GM21526 (cell line): ENCODE results near the gene GAREM1.
"Not testable (repeated sequence)": the region's sequence is repeated elsewhere in the genome, so short reads cannot be mapped to it uniquely, and the experiment has no call there.

ENCODE experiments used
- ATAC-seq: cut with Tn5 transposase; IDR thresholded peaks from one replicate; pipeline ENCODE4 v1.9.1; 2021; ENCODE audit warnings: moderate library complexity; ENCODE audit not compliant: unreplicated experiment, low FRiP score

Gene GAREM1

DNA sequence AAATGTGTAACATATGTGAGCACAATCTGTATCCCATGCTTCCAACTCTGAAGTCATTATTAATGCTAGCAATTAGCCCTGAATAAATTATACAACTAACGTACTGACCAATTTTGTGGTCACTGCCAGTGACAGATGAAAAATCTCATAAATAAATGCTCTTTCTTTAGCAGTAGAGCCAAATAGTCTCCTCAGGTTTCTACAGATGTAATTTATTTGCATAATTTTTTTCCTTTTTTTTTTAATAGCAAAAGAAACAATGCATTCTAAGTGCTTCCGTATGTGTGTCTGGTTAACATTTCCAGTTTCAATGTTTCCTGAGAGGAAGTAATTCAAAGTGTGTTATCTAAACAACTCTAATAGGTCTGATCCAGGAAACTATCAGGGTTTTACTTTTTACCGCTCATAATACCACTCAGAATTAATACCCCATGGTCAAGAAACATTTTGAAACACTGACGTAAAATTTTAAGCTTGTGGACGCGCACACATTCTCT, 172.5 kb downstream of the GAREM1 start:
- no peak for ATAC-seq

DNA sequence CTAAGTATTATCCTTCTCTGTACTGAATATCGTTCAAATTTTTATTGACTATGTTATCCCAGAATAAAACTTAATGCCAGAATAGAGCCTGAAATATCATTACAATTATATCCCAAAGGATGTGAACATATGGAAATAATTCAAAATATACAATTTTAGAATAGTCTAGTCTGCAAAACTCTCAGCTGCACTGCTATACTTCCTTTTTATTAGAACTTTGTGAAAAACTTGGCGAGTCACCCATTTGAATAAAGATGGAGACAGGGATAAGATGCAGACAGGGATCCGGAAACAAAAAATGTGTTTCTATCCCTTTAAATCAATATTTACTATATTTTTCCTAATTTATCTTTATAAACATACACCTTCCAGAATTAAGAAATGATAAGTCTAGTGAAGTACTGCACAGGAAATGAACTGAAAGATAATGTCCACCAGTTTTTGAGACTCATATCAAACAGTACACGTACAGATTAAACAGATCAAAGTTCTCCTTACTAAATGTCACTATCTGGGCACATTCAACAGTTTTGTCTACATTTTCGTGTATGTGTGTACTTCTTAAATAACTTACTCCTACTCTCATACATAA, 173.0 kb downstream of the GAREM1 start:
- no peak for ATAC-seq

DNA sequence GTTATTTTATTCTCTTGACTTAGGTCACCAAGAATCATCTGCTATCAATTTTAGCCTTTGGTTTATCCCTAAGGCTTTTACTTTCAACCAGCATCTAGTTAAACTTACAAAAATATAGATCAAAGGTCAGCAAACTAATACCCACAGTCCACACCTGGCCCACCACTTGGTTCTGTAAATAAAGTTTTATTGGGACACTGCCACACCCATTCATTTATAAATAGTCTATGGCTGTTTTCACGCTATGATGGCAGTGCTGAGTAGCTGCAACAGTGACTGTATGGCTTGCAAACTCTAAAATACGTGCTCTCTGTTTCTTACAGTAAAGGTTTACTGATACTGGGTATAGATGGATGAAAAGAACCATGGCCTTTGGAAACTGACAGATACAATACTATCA, 173.8 kb downstream of the GAREM1 start:
- ATAC-seq: no peak

DNA sequence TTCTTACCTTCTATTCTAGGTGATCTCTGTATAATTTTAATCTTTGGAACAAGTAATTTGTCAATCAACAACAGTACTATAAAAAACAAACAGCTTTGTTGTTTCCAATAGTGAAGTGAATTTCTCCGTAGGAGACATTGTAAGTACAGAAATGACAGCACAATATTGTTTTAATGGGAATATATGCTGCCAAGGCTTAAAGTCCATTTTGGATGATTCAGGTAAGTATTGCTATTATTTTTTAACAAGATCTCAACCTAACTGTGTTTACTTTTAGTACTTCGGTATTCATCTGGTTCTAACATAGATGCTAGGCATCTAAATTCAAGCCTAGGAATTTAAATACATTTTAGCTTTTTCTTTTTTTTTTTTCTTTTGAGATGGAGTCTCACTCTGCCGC, 175.1 kb downstream of the GAREM1 start:
- ATAC-seq: no peak

DNA sequence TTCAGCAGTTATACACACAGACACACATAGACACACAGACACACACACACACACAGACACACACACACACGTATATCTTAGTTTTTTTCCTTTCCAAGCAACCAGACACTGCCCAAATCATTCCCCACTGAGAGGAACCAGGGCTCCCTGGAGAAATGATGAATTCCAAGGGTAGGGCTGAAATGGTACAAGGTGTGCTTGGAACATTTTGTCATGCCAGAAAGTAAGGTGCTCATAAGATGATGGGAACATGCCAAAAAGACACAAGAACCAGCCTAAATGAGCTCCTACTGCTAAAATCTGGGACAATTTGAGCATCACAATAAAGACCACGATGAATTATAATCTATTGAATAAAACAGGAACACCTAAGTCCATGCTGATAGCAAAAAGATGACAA, 177.6 kb downstream of the GAREM1 start:
- no peak for ATAC-seq

DNA sequence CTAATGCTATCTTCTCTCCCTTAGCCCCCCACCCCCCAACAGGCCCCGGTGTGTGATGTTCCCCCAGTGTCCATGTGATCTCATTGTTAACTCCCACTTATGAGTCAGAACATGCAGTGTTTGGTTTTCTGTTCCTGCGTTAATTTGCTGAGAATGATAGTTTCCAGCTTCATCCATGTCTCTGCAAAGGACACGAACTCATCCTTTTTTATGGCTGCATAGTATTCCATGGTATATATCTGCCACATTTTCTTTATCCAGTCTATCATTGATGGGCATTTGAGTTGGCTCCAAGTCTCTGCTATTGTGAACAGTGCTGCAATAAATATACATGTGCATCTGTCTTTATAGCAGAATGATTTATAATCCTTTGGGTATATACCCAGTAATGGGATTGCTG, 179.1 kb downstream of the GAREM1 start:
- not testable (repeated sequence) for ATAC-seq

DNA sequence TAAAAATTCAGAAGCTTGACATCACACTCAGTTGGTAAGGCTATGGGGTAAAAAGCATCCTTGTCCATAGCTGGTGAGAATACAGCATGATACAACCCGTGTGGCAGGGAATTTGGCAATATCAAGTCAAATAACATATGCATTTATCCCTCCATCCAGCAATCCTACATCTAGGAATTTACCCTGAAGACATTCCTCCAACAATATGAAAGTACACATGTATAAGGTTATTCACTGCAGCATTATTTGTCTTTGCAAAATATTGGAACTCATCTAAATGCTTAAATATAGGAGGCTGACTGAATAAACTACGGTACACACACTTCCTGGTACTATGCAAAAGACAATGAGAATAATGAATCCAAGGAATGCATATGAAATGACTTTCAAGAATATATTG, 179.9 kb downstream of the GAREM1 start:
- no peak for ATAC-seq

DNA sequence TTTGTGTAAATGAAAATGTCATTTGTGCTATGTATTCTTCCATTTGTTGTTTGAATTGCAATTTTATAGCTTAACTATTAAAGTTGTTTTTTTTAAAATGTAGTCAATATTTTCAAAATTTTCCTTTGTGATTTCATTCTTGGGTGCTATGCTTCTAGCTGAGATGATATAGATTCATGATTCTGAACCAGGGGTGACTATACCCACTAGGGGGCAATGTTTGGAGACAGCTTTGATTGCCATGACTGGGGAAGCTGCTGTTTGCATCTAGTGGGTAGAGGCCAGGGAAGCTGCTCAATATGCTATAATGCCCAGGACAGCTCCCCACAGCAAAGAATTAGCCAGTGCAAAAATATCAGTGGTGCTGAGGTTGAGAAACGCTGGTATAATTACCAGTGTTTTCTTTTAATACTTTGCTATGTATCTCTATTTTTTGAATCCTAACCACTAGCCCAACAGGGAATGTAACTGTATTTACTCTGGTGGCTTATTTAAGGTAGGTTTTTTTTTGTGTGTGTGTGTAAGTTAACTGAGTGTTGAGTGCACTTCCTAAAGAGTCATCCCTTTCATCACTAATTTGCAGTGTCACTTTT, 181.1 kb downstream of the GAREM1 start:
- ATAC-seq: no peak

DNA sequence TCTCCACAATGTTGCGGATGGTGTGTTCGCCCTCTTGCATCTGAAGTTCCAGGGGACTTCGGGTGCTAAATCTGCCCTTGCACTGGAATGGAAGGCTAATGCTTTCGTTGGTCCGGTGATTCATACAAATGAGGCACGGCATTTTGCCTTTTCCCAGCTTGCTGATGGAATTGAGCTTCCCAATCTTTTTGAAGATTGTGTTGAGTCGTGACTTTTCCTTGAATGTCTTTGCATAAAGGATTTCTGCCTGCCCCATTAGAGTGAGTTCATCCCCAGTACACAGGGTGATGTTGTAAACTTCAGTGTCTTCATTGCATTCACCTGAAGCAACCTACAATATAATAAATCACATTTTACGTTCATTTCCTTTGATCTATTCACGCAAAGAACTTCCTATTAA, 182.8 kb downstream of the GAREM1 start:
- no peak for ATAC-seq

DNA sequence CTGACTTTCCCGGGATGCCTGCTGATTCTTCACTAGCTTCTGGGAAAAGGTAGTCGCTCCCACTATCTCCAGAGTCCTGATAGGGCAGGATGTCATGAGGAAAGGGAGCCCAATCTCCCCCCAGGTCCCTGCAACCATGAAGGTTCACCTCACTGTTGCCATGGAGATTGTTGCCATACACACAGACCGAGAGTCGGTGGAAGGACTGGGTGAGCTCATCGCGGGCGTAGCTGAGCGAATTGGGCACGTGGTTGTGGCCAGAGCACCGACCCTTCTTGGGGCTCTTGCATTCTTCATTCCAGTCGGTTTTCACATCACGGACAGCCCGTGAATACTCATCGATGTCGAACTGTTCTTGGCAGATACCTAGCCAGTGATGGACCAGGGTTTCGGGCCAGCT, 183.4 kb downstream of the GAREM1 start:
- ATAC-seq: no peak

DNA sequence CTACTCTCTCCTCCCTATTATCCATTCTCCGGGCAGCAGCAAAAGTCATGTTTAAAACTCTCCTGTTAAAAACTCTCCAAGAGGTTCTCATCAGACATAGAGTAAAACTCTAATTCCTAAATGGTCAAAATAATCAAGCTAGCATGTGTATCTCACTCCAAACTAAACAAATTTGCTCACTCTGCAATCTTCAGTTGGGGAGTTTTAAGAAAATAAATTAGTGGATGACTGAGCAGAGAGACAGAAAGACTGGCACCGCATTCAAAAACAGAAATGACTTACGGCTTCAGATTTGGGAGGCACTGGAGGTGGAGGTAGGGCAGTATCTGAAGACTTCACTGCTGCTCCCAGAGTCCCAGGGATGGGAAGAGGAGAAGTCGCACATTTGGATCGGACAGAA, 183.9 kb downstream of the GAREM1 start:
- no peak for ATAC-seq

DNA sequence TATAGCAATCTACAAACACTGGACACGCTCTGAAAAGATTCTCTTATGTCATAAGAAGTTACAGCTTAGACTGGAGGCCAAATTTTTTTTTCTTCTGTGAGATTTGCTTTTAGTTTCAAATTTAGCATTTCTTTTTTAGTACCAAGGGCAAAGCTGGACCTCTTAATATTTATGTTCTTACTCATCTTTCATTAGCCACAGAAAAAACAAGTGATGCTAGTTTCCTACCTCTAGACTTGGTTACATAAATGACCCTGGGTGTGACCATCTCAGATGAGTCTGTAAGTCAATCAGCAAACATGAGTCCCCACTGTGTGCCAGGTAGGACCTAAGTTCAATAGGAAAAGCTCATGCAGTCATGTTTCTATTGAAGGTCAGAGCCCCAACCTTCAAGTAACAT, 186.4 kb downstream of the GAREM1 start:
- no peak for ATAC-seq

DNA sequence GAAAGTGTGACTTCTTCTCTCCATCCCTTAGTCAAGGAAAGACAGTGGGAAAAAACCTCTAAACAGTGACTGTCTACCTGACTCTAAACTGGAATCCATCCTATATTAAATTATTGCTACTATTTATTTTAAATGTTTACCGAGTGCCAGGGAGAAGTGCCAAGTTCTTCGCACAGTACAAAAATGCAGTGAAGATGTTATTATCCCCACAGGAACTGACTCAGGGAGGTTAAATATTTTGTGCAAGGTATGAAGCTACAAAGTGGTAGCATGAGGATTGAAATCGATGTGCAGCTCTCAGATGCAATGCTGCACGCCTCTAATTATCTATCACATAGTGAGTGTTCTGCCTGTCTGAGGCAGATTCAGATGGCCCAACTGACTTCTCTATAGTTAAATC, 189.8 kb downstream of the GAREM1 start:
- ATAC-seq: no peak

DNA sequence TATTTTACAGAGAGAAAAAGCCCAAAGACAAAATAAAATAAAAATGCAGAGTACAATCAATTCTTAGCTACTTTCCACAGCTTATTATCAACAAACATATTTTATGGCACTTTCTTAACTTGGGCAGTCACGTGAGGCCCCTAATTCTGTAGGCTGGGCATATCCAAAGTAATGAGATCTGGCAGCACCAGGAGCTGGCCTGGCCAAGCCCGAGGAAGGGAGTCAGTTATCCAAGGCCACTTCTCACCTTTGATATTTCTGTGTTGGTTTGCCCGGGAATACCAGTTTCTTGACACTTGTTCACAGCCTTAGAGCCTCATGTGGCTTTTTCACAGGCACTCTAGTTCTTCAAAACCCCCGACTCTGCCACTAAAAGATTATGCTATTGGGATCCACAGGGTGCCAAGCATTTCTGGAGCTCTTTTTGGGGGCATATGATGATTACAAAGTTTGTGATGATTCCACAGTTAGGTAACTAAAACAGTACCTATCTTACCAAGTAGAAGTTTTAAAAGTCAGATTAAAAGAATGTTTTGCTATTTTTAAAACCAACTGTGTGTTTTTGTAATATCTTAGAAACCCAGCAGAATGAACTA, 190.4 kb downstream of the GAREM1 start:
- no peak for ATAC-seq

DNA sequence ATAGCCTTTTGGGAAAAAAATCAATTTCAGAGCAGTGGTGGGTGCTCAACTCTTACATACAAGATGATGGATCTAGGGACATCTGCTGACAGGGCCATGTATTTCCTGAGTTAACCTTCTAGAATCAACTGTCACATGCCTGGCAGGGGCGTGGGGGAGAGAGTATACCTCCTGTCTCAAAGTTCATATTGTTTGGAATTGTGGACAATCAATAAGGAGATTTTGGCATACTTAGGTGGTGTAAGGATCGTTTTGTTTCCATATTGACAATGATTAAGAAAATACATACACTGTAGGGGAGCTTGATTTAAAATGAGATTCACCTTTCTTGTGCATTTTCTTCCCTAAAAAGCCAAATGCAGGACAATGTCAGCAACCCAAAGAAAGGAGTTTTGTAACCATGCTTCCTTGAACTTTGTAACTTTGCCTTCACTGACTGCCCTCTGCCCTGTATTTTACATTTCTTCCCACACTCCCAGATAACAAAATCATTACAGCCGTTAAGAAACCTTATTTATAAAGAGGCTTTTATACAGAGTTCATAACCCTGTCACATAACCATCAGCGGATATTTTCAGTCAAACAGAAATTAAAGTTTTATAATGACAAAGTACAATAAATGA, 192.4 kb downstream of the GAREM1 start:
- ATAC-seq: no peak

DNA sequence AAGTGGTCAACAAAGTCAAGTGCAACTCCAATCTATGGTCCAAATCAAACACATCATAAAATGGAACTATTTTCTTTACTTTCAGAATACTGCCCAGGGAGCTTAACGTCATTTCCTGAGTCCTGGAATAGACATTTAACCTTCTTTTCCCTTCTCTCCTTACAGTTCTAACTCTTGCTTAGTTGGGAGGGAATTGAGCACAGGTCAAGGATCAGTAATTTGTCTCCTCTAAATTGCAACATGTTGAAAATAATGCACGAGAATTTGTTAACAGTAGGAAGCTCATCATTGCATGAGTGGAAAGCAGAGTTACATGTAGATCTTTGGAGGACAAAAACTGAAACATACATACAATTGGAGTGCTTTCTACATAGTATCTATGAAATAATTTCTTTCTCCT, 193.1 kb downstream of the GAREM1 start:
- ATAC-seq: no peak

DNA sequence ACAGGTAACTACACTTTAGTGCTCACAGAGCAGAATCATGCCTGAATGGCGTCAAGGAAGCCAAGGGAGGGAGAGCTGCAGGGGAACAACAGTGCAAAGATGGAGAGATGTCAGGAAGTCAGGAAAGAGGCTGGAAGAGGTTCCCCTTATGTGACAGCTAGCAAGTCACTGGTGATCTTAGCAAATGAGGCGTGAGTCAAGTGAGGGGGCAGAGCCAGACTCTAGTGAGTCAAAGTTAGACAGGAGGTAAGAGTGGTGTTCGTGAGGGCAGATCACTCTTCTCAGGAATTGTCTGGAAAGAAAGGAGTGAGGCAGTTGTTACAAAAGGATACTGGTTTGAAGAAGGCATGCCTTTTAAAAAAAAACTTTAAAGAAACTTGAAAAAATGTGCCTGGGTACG, 193.8 kb downstream of the GAREM1 start:
- ATAC-seq: no peak

DNA sequence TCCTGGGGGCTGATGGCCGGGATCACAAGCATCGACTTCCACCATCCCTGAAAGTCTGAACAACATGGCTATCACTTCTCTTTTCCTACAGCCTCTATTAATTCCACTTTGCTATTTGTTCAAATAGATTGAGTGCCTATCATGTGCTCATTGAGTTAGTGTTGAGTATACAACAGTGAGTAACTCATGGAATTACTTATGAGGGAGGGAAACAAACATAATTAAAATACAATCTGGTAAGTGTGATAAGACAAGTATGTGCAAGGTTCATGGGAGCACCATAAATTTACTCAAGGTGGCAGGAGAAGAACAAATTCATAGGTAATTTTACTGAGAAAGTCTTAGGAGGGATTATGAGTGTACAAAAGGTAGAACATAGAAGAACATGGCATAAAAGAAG, 194.4 kb downstream of the GAREM1 start:
- no peak for ATAC-seq

DNA sequence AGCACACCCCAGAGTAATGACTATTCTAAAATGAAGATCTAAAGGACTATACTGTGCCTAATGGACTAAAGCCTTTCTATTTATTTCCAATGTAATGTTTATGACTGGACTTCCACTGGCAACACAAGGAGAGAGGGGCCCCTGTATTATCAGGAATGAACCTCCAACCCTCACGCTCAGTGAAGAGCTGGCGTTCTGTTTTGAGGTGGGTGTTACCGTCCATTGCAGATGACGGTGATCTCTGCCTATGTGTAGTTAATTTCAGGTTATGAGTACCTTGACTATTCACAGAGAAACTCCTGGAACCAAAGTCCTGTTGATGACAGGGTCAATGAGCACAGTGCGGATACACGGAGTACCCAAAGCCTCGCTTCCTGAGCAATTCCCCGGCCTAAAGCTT, 195.5 kb downstream of the GAREM1 start:
- no peak for ATAC-seq

DNA sequence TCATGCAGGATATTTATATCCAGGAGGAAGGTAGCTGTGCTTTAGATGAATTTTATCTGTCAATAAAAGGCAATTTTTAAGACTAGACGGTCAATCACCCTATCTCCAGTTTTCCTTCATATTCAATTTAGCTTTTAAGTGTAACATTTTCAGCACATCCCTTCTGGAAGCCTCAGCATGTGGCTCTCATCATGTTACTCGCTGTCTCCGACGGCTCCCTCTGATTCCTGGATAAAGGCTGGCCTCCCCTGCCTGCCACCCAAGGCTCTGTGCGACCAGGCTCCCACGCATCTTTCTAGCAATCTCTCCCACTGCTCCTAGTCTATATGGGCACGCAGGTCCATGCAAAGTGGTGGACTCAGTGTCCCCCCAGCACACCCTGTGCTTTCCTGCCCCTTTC, 196.4 kb downstream of the GAREM1 start:
- no peak for ATAC-seq

DNA sequence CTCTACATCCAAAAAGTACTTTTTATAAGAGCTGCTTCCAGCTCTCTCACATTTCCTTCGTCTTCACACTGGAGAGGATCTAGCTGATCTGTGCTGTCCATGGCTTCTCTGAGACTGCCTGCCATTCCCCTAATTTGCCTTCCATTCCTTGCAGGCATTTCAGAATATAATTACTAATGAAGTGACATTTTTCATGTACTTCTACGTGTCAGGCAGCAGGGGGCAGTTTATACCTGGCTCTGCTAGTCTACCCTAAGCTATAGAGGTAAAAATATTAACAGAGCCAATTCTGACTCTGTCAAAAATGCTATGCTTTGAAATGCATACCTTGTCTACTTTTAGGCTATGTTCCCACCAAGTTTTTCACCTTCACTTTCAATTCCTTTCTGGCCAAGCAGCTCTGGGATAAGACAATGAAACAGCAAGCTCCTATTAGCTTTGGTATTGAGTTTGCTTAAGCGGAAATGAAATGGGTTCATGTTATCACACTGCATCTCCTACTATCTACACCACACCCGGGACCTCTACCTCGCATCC, 198.9 kb downstream of the GAREM1 start:
- peak; percentile 92 for ATAC-seq

DNA sequence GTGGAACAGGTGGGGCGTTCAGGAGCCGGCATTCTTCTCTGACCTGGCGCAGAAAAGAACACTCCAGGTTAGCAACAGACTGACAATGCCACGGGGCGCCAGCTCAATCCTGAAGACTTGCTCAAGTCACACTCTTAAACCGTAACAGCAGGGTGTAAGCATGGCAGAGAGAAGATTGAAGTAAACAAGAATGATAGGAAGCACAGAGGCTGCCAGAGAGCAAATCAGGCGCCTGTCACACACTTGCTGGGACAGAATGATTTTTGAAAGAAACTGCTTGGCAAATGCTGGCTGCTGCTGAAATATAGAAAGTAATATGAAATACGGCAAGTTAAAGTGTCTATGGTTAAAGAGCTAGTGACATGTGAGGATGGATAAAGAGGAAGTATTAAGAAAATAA, 200.3 kb downstream of the GAREM1 start:
- no peak for ATAC-seq
